GM18517 (cell line): ENCODE data around the gene TTC3.
"Not testable (repeated sequence)": the region's sequence is repeated elsewhere in the genome, so short reads cannot be mapped to it uniquely, and the experiment has no call there.

Experiments used
- ATAC-seq: cut with Tn5 transposase; IDR thresholded peaks from one replicate; pipeline ENCODE4 v1.9.1; 2021; ENCODE audit warnings: mild to moderate bottlenecking, moderate library complexity; ENCODE audit not compliant: unreplicated experiment

TTC3 gene

DNA sequence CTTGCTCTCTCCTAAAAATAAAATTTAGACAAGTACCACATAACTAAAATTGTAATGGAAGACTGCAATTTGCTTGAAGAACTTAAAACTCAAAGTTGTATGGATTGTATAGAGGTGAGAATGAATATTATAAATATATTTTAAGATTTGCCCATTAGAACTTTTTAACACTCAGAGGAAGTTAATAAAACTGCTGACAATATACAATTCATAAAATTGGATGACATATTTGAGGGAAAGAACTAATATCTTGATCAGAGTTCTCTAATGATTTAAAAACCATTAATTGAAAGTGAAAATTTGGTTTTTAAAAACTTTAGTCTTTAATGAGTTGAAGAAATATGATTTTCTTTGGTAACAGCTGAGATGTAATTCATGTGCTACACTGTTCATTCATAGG lies 20.9 kb downstream of the TTC3 start:
- ATAC-seq, result no peak

DNA sequence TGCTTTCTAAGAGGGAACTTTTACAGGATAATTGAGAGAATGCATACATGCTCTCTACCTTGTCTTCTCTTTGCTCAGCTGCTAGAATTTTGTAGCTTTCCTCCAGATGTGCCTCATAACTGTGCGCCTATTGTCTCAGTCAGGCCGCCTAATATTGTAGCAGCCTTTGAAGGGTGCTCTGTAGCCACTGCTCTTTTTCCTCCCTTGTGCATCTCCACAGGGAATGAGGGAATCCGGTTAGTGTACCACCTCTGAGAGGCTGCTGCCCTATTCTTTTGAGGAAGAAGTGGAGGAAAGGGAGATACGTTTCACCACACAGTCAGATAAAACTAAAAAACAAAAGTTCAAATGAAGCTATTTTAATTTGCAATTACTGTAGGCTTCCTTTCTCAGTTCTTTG lies 22.8 kb downstream of the TTC3 start:
- no peak for ATAC-seq

DNA sequence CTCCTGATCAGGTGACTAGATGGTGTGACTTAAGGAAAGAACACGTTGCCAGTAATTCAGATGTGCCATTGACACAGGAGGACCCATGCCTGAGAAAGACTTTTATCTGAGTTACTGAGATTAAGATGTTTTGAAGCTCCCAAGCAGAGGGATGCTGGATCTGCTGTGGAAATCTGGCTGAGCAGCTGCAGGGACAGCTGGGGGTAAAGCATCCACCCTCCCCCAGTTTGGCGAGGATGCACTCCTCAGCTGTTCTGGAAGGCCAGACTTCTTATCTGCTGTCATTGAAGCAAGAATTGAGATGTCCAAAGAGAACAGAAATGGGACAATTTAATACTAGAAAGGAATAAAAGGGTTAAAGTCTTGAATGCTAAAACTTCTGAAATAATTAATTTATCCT lies 25.7 kb downstream of the TTC3 start:
- ATAC-seq, result no peak

DNA sequence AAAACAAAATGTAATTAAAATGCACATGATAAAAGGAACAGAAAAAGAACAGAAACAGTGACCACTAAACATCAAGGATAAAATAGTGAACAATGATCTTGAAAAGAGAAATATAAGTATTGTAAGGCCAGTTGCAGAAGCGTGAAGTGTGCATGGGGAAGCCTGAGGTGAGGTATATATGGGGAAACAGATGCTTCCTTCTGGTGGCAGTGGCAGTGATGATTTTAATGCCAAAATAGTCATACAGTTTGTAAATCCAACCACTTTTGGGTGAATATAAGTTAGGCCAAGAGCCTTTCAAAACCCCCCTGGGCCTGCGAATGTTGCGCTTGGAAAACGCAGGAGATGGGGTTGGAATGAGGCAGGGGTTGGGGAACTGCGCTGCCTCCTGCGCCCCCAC lies 27.3 kb downstream of the TTC3 start:
- ATAC-seq, result no peak

DNA sequence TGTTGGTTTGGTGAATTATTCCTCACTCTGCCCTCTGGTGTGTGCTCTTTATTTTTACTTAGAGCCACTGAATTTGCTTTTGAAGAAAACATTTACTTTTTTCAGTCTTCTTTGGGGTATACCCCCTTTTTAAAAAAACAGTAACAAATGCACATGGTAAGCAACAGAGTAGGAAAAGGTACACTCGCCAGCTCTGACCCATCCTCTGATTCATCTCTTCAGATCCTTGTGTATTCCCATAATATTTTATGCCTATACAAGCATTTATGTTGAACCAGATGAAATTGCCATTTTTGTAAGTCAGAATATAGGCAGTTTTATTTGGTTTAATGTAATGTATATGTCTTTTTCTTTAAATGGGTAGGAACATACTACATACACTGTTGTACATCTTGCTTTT lies 28.3 kb downstream of the TTC3 start:
- ATAC-seq, result no peak

DNA sequence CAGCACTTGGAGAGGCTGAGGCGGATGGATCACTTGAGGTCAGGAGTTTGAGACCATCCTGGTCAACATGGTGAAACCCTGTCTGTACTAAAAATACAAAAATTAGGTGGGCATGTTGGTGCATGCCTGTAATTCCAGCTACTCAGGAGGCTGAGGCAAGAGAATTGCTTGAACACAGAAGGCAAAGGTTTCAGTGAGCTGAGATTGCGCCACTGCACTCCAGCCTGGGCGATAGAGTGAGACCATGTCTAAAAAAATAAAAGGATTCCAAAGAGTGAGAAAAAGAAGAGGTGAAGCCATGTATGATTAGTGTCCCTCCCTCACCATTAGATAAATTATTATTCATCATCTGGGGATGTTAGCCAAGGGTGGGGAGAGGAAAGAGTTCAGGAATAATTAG lies 29.7 kb downstream of the TTC3 start:
- ATAC-seq, result not testable (repeated sequence)

DNA sequence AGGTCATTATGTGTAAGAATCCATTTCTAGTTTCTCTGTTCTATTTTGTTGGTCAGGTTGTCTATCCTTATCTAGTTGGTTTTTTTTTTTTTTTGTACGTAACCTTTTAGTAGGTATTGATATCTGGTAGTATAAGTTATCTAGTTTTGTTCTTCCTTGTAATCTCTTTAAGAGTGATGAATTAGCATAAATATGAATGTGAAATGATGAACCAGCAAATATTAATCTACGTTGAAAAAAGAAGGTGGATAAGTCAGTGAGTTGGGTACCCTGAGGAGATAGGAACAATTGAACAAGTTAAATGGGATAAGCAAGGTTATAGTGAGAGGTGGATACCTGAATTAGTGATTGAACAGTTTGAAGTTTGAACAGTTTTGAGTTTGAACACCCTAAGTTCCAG lies 33.9 kb downstream of the TTC3 start:
- ATAC-seq, result no peak

DNA sequence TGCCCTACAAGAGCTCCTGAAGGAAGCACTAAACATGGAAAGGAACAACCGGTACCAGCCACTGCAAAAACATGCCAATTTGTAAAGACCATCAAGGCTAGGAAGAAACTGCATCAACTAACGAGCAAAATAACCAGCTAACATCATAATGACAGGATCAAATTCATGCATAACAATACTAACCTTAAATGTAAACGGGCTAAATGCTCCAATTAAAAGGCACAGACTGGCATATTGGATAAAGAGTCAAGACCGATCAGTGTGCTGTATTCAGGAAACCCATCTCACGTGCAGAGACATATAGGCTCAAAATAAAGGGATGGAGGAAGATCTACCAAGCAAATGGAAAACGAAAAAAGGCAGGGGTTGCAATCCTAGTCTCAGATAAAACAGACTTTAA lies 38.0 kb downstream of the TTC3 start:
- ATAC-seq, result not testable (repeated sequence)

DNA sequence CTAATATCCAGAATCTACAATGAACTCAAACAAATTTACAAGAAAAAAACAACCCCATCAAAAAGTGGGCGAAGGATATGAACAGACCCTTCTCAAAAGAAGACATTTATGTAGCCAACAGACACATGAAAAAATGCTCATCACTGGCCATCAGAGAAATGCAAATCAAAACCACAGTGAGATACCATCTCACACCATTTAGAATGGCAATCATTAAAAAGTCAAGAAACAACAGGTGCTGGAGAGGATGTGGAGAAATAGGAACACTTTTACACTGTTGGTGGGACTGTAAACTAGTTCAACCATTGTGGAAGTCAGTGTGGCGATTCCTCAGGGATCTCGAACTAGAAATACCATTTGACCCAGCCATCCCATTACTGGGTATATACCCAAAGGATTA lies 41.2 kb downstream of the TTC3 start:
- ATAC-seq, result not testable (repeated sequence)

DNA sequence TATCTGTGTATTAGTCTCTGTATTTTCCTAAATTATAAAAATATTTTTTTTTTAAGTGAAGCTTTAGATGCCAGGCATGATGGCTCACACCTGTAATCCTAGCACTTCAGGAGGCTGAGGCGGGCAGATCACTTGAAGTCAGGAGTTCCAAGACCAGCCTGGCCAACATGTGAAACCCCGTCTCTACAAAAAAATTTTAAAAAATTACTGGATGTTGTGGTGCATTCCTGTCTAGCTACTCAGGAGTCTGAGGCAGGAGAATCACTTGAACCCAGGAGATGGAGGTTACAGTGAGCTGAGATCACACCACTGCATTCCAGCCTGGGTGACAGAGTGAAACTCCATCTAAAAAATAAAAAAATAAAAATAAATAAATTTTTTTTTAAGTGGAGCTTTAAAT lies 43.4 kb downstream of the TTC3 start:
- not testable (repeated sequence) for ATAC-seq

DNA sequence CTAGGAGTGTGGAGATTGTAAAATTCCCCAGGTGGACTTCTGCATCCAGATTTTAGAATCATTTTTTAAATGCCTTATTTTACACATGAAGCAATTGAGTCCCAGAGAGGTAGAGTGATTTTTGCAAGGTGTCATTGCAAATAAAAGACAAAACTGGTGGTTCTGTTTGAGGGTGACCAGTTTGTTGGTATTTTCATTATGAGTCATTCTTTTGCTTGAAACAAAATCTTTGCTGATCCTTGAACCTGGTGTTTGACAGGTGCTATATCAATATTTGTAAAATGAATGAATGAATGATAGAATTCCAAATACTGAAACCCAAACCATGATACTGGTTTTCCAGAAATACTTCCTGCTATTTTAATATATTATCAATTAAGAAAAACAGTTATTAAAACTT lies 44.1 kb downstream of the TTC3 start:
- no peak for ATAC-seq

DNA sequence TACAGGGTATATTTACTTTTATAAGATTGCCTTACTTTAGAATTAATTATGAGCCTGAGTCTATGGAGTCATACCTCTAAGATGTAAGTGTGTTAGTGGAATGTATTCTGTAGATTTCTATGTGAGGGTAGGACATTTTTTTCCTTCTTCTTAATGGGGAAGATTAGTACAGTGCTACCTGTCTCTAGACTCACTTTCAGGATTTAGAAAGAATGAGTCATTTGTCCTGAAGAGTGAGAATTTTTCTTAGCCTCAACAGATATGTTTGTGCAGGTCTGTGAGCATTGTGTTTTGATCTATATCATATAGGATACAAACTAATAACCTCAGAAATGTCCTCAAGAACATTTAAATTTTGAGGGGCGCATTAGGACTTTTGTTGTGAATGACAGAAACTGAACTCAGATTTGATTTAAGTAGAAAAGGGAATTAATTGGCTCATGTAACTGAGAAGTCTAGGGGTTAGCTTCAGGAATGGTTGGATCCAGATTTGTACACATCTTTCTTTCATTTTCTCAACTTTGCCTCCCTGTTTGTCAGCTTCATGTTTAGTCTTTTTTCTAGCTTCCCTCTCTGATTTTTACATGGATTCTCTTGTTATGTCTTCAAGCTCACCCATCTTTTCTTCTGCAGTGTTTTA lies 45.3 kb downstream of the TTC3 start:
- ATAC-seq, result no peak

DNA sequence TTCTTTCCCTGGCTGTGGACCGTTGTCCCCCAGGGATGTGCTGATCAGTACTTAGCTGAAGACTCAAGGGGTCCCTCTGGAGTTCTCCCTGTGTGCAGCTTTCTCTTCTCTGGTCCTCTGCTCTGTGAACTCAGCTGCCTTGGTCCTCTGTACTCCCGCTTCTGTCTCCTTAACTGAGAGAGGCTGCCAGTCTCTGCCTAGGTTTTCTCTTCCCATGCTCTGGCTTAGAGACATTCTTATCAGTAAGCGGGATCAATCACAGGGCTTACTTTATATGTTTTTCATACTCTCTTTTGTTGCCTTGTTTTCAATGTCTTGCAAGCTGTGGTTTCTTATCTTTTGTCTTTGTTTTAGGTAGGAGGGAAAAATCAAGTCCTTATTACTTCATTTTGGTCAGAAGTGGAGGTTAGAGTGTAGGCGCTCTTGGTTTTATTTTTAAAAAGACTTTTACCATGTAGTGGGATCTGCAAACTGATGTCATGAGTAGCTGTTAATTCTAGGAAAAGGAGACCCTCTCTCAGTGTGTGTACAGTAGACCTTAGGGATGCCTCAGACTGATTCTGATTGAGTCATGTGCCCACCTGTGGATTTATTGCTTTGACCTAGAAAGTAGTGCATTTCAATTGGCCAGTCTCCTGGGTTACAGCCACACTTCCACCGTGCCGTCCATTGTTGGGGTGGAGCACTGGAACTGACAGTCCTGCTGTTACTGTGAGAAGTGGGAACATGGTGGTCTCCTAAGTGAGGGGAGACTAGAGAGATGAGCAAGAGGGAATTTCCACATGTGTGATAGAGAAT lies 46.6 kb downstream of the TTC3 start:
- no peak for ATAC-seq

DNA sequence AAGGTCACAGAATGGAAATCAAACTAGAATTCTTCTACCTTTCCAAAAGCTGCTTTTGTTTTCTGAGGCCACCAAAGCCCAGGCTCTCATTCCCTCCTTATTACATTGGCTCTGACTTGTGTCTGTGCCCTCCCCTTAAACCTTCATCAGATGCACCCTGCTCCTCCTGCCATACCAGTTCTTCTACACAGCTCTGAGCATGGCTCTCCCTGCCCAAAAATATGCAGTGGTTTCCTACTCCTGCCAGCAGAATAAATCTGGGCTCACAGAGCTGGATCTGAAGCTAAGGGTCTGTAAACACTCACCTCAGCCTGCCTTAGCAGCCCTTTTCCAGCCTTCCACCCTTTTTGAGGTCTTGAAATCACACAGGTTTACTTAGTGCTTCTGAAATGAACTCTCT lies 55.0 kb downstream of the TTC3 start:
- no peak for ATAC-seq

DNA sequence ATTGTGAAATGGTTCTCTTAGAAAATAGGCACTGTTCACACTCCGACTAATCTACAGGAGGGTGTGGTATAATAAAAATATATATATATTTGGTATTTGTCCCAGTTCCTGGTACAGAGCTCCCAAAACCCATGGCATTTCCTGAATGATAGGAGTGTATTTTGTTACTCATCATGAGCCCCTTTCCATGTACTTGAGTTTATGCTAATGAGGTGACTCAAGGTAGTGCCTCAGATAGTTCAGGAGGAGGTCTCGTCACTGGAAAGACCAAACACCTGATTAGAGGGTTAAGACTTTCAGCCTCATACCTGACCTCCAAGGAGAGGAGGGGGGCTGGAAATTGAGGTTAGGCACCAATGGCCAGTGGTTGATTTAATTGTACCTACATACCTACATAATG lies 57.9 kb downstream of the TTC3 start:
- ATAC-seq, result no peak

DNA sequence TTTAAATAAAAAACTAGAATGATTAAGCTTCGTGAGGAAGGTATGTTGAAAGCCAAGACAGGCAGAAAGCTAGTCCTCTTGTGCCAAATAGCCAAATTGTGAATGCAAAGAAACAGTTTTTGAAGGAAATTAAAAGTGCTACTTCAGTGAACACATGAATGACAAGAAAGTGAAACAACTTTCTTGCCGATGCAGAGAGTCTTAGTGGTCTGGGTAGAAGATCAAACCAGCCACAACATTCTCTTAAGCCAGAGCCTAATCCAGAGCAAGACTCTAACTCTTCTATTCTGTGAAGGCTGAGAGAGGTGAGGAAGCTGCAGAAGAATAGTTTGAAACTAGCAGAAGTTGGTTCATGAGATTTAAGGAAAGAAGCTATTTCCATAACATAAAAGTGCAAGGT lies 63.2 kb downstream of the TTC3 start:
- ATAC-seq, result no peak

DNA sequence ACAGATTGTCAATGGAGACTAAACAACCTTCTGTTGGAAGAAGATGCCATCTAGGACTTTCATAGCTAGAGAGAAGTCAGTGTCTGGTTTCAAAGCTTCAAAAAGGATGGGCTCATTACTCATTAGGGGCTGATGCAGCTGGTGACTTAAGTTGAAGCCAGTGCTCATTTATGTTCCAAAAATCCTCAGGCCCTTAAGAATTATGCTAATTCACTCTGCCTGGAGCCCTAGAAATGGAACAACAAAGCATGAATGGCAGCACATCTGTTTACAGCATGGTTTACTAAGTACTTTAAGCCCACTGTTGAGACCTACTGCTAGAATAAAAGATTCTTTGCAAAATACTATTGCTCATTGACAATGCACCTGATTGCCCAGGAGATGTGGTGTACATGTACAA lies 63.7 kb downstream of the TTC3 start:
- no peak for ATAC-seq

DNA sequence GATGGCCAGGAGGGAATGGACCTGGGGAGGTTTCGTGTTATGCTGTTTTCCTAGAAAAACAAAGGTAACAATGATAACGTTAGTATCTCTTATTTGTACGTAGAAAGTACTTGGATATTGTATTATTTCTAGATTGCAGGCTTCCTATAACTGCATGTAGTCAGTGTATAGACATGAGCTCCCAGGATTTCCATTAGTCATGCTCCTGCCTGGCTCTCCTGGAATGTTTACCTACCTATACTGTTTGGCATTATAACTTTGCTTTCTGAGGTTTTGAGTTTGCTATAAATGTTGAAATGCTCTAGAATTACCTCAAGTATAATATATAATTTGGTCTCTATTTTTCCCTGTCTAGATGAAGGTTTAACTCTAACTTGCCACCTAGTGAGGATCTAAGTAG lies 66.1 kb downstream of the TTC3 start:
- no peak for ATAC-seq

DNA sequence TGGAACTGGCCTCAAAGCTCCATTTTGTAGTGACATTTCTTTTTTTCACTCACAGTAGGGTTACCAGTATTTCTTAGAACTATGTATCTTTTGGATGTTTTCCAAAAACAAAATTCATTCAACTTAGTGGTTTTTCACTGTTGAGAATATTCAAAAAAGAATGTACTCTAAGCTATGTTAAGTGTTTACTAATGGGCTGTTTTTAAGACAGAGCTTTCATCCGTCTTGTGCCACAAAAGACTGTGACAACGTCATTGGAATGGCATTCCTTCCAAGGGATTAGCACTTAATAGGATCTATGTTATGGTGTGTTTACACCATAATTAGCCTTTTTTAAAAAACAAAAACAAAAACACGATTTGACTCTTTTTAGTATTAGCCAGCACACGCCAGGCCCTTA lies 66.8 kb downstream of the TTC3 start:
- no peak for ATAC-seq

DNA sequence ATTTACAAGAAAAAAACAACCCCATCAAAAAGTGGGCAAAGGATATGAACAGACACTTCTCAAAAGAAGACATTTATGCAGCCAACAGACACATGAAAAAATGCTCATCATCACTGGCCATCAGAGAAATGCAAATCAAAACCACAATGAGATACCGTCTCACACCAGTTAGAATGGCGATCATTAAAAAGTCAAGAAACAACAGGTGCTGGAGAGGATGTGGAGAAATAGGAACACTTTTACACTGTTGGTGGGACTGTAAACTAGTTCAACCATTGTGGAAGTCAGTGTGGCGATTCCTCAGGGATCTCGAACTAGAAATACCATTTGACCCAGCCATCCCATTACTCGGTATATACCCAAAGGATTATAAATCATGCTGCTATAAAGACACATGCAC lies 70.3 kb downstream of the TTC3 start:
- not testable (repeated sequence) for ATAC-seq

DNA sequence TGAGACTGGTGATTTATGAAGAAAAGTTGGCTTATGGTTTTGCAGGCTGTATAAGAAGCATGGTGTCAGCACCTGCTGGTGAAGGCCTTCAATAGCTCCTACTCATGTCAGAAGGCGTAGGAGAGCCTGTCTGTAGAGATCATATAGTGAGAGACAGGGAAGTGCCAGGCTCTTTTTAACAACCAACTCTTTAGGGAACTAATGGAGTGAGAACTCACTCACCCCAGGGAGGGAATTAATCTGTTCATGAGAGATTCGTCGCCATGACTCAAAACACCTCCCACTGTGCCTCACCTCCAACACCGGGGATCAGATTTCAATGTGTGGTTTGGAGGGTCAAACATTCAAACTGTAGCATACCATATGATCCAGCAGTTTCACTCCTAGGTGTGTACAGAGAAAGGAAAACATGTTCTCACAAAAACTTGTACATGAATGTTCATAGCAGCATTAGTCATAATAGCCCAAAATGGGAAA lies 72.6 kb downstream of the TTC3 start:
- ATAC-seq, result no peak
